NCI-H1436 treated with DMSO at 0.1 percent for 48 hours (cell line): ENCODE results near the gene EXTL2.
A peak's percentile ranks its signal among the peaks of the same experiment; 100 is the strongest.
"Not testable (repeated sequence)": the region's sequence is repeated elsewhere in the genome, so short reads cannot be mapped to it uniquely, and the experiment has no call there.

ENCODE experiments used
- DNase-seq: peaks from one replicate; lab custom pipeline; 2025; lab: John Stamatoyannopoulos, UW

Gene EXTL2

GRCh38 chr1:100902365-100902764 lies 7.7 kb upstream of the EXTL2 start:
- DNase-seq = no peak

GRCh38 chr1:100896481-100896982 lies 1.9 kb upstream of the EXTL2 start:
- DNase-seq = no peak

GRCh38 chr1:100895540-100896480 lies 1.2 kb upstream of the EXTL2 start, which contains the start of gene SLC30A7:
TSS of gene SLC30A7 (plus strand) at chr1:100896090. CDS start at chr1:100896263, 173 bp downstream.
- DNase-seq = peak; percentile 8

- DNase-seq = no peak
These were observed 924 bp downstream of the EXTL2 start for GRCh38 chr1:100893718-100894117.

GRCh38 chr1:100892554-100892953 lies 2.1 kb downstream of the EXTL2 start:
- DNase-seq = no peak

- DNase-seq = no peak
These were observed 3.3 kb downstream of the EXTL2 start for GRCh38 chr1:100891380-100891779.

- DNase-seq = not testable (repeated sequence)
These were observed 4.7 kb downstream of the EXTL2 start for GRCh38 chr1:100889869-100890482.

- DNase-seq = not testable (repeated sequence)
These were observed 5.6 kb downstream of the EXTL2 start for GRCh38 chr1:100889007-100889406.

- DNase-seq = no peak
These were observed 10.7 kb downstream of the EXTL2 start for GRCh38 chr1:100883963-100884362.

GRCh38 chr1:100882698-100883097 lies 11.9 kb downstream of the EXTL2 start:
- DNase-seq = no peak

- DNase-seq = no peak
These were observed 13.0 kb downstream of the EXTL2 start for GRCh38 chr1:100881687-100882086.

GRCh38 chr1:100879422-100879821 lies 15.2 kb downstream of the EXTL2 start:
- DNase-seq = no peak

- DNase-seq = no peak
These were observed 18.4 kb downstream of the EXTL2 start for GRCh38 chr1:100876291-100876690.

GRCh38 chr1:100875228-100875627 lies 19.4 kb downstream of the EXTL2 start:
- peak; percentile 49 for DNase-seq

- no peak for DNase-seq
These were observed 20.2 kb downstream of the EXTL2 start for GRCh38 chr1:100874433-100874832.

- no peak for DNase-seq
These were observed 24.6 kb downstream of the EXTL2 start for GRCh38 chr1:100869996-100870395.

- DNase-seq = peak; percentile 19
These were observed 26.2 kb downstream of the EXTL2 start for GRCh38 chr1:100868364-100868995.

- DNase-seq = no peak
These were observed 27.8 kb downstream of the EXTL2 start for GRCh38 chr1:100866901-100867206.

- no peak for DNase-seq
These were observed 28.4 kb downstream of the EXTL2 start for GRCh38 chr1:100866041-100866900.

GRCh38 chr1:100862591-100862990 lies 32.1 kb downstream of the EXTL2 start:
- no peak for DNase-seq

- DNase-seq = no peak
These were observed 33.3 kb downstream of the EXTL2 start for GRCh38 chr1:100861379-100861778.
